ENCODE measurements around the gene NTM.

Gene NTM

DNA sequence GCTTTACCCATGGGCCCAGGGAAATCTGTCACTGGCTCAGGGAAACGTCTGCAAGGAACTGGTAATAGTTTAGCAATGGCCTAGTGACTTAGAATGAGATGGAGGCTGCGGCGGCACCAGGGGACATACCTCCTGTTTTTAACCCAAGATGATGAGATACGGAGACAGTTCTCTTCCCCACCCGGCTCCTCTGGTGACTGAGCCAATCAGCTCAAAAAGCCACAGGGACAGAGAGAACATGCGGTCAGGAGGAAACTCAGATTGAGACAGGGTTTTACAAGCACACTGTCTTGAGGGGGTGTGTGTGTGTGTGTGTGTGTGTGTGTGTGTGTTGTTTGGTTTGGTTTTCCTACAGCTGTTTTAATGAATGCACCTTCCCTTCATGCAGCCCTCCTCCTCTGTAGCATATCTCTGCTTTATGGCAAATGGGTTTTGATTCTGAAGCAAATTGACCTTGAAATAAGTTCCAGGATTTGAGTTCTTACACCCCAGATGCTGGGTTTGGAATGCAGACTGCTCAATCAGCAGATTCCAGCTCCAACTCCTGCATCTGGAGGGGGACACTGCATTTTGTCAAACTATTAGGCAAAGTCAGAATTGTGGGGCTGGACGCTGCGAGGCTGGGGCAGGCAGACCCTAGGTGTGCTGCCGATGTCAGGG is 246.2 kb downstream of the NTM start:
- no peak overlapping the region for H3K4me3 ChIP-seq (ENCODE audit: low read length)
- H3K27me3 ChIP-seq (ENCODE audit: control insufficient read depth, low read length) = no peaks in the 10 kb centered on the region
- H3K4me2 ChIP-seq (ENCODE audit: low read length) = no peak overlapping the region
- no peaks in the 10 kb centered on the region for H3K9me2 ChIP-seq (replicated peaks; ENCODE audit: control insufficient read depth, low read length)
- H3K36me3 ChIP-seq (ENCODE audit: control insufficient read depth, low read length) = no peaks in the 10 kb centered on the region
- H3K4me1 ChIP-seq (ENCODE audit: control insufficient read depth, low read length) = no peaks in the 10 kb centered on the region
- H4K20me1 ChIP-seq (ENCODE audit: control insufficient read depth, insufficient read depth, low read depth, low read length) = no peaks in the 10 kb centered on the region
- no peaks in the 10 kb centered on the region for H3F3A ChIP-seq (ENCODE audit: control insufficient read depth, insufficient read depth)
- H3K27ac ChIP-seq (ENCODE audit: low read depth, low read length) = no peak overlapping the region
- no peak for TF ChIP-seq EZH2phosphoT487 (IDR thresholded peaks at IDR 0.05; ENCODE audit: borderline replicate concordance, low read length)
- no peak for TF ChIP-seq CTCF (IDR thresholded peaks at IDR 0.05; ENCODE audit: low read depth, low read length, poor library complexity, severe bottlenecking)
- H3K9me3 ChIP-seq (ENCODE audit: control insufficient read depth, insufficient read depth, low read length) = no peaks in the 10 kb centered on the region
- no peaks in the 10 kb centered on the region for H3K79me2 ChIP-seq (ENCODE audit: control insufficient read depth, low read length)

- no peaks in the 10 kb centered on the region for H4K20me1 ChIP-seq (ENCODE audit: control insufficient read depth, insufficient read depth, low read depth, low read length)
- no peaks in the 10 kb centered on the region for H3K36me3 ChIP-seq (ENCODE audit: control insufficient read depth, low read length)
- no peaks in the 10 kb centered on the region for H3K9me2 ChIP-seq (replicated peaks; ENCODE audit: control insufficient read depth, low read length)
- no peak overlapping the region for H3K4me2 ChIP-seq (ENCODE audit: low read length)
- H3K4me3 ChIP-seq (ENCODE audit: low read length) = no peak overlapping the region
- no peak overlapping the region for H3K27ac ChIP-seq (ENCODE audit: low read depth, low read length)
- no peaks in the 10 kb centered on the region for H3F3A ChIP-seq (ENCODE audit: control insufficient read depth, insufficient read depth)
- H3K79me2 ChIP-seq (ENCODE audit: control insufficient read depth, low read length) = no peaks in the 10 kb centered on the region
- no peaks in the 10 kb centered on the region for H3K4me1 ChIP-seq (ENCODE audit: control insufficient read depth, low read length)
- H3K27me3 ChIP-seq (ENCODE audit: control insufficient read depth, low read length) = no peaks in the 10 kb centered on the region
- TF ChIP-seq EZH2phosphoT487 (IDR thresholded peaks at IDR 0.05; ENCODE audit: borderline replicate concordance, low read length) (no peak), CTCF (IDR thresholded peaks at IDR 0.05; ENCODE audit: low read depth, low read length, poor library complexity, severe bottlenecking) (no peak)
- no peaks in the 10 kb centered on the region for H3K9me3 ChIP-seq (ENCODE audit: control insufficient read depth, insufficient read depth, low read length)
Measured at GRCh38 chr11:131618201-131618600, 247.8 kb downstream of the NTM start.

DNA sequence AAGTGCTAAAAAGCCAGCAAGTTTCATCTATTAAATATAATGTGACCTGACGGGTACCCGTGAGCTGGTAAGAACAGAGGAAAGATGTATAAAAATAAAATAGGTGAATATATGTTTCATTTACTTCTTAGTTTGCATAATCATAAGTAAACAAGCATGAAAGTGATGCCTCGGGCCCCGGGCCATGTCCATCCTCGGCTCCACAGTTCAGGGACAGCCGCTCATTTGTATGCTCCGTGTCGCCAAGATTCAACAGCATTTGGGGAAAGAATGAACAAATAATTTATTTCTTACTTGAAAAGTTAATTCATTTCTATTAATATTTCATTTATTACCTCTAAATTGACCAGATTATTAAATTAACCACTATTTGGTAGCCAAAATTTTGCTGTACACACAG is 251.8 kb downstream of the NTM start:
- Histone ChIP-seq H3K79me2 (ENCODE audit: control insufficient read depth, low read length) (no peaks in the 10 kb centered on the region), H3K36me3 (ENCODE audit: control insufficient read depth, low read length) (no peaks in the 10 kb centered on the region), H3K9me2 (replicated peaks; ENCODE audit: control insufficient read depth, low read length) (no peaks in the 10 kb centered on the region), H3K27ac (ENCODE audit: low read depth, low read length) (no peak overlapping the region), H3K9me3 (ENCODE audit: control insufficient read depth, insufficient read depth, low read length) (no peaks in the 10 kb centered on the region), H3K4me1 (ENCODE audit: control insufficient read depth, low read length) (no peaks in the 10 kb centered on the region), H3F3A (ENCODE audit: control insufficient read depth, insufficient read depth) (no peaks in the 10 kb centered on the region), H4K20me1 (ENCODE audit: control insufficient read depth, insufficient read depth, low read depth, low read length) (no peaks in the 10 kb centered on the region), H3K4me2 (ENCODE audit: low read length) (no peak overlapping the region), H3K4me3 (ENCODE audit: low read length) (no peak overlapping the region), H3K27me3 (ENCODE audit: control insufficient read depth, low read length) (0 out of 2 replicates have a peak, but pooled peaks cover 3% of the 10 kb centered on the region)
- TF ChIP-seq EZH2phosphoT487 (IDR thresholded peaks at IDR 0.05; ENCODE audit: borderline replicate concordance, low read length) (no peak), CTCF (IDR thresholded peaks at IDR 0.05; ENCODE audit: low read depth, low read length, poor library complexity, severe bottlenecking) (no peak)
